ENCODE results near the gene UNC93B1. TPM values are rescaled to one million over a fixed set of nuclear protein-coding genes. Genes with fewer than 3 reads are reported as not detected.
A peak's percentile ranks its signal among the peaks of the same experiment; 100 is the strongest.

Gene UNC93B1
- total and polyA plus RNA-seq, 2 of the 13 experiments (the other 11 are each of a cell fraction or from before 2014, with no cell fraction given) = 8.8 to 18.9 TPM

DNA sequence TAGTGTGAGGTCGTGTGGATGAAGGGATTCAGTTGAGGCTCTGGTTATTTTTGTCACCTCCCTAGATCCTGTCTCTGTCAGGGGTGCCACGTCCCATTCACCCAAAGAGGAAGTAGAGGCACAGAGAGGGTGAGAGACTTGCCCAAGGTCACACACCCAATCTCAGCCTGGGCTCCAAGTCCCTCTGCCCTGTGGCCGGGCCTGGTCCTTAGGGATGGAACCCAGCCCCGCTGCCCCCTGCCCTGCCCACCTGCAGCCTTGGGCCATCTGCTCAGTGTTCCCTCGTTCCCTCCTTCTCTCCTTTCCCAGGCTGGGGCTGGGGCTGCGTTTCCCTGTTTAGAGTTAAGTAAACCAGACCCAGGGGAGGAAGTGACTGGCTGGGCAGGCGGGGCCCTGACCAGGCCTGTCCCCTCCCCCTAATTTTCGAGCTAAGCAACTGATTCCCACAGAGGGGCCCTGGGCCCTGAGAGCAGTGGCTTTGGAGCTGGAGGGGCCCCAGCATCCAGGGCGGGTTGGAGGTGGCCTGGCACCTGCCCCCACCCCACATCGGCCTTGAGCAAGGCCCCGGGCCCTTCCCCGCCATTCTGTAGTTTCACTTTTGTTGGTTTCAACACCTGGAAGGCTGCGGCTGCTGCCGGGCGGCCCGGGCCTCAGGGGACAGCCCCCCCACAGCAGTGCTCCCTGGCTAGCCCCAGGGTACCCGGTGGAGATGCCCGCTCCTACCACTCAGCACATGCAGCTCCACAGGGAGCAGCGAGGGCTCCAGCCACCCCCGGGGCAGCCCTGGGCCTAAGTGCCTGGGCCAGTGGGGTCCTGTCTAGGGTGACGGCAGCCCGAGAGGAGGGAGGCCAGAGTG is 36.4 kb upstream of the UNC93B1 start (continued):
- TF ChIP-seq SMC3 (IDR thresholded peaks at IDR 0.05; ENCODE audit: low read length) = no peak
- TF ChIP-seq ZNF678 (CRISPR knock-in tag; IDR thresholded peaks at IDR 0.05) = no peak
- TF ChIP-seq NFKBIZ (CRISPR knock-in tag; IDR thresholded peaks at IDR 0.05) = no peak
- TF ChIP-seq TGIF2 (CRISPR knock-in tag; IDR thresholded peaks at IDR 0.05) = no peak
- TF ChIP-seq REL (CRISPR knock-in tag; conservative IDR thresholded peaks at IDR 0.05) = no peak
- no peak for TF ChIP-seq ZBTB21 (CRISPR knock-in tag; IDR thresholded peaks at IDR 0.05)
- TF ChIP-seq, protein P1, sequence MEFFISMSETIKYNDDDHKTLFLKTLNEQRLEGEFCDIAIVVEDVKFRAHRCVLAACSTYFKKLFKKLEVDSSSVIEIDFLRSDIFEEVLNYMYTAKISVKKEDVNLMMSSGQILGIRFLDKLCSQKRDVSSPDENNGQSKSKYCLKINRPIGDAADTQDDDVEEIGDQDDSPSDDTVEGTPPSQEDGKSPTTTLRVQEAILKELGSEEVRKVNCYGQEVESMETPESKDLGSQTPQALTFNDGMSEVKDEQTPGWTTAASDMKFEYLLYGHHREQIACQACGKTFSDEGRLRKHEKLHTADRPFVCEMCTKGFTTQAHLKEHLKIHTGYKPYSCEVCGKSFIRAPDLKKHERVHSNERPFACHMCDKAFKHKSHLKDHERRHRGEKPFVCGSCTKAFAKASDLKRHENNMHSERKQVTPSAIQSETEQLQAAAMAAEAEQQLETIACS (CRISPR knock-in tag; IDR thresholded peaks at IDR 0.05) = no peak
- TF ChIP-seq, protein P2, sequence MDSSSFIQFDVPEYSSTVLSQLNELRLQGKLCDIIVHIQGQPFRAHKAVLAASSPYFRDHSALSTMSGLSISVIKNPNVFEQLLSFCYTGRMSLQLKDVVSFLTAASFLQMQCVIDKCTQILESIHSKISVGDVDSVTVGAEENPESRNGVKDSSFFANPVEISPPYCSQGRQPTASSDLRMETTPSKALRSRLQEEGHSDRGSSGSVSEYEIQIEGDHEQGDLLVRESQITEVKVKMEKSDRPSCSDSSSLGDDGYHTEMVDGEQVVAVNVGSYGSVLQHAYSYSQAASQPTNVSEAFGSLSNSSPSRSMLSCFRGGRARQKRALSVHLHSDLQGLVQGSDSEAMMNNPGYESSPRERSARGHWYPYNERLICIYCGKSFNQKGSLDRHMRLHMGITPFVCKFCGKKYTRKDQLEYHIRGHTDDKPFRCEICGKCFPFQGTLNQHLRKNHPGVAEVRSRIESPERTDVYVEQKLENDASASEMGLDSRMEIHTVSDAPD (CRISPR knock-in tag; IDR thresholded peaks at IDR 0.05) = no peak
- peak; percentile 85 for TF ChIP-seq RBAK (CRISPR knock-in tag; IDR thresholded peaks at IDR 0.05)
- TF ChIP-seq ZMYM3 (CRISPR knock-in tag; IDR thresholded peaks at IDR 0.05) = peak; percentile 85
- TF ChIP-seq, protein P3, sequence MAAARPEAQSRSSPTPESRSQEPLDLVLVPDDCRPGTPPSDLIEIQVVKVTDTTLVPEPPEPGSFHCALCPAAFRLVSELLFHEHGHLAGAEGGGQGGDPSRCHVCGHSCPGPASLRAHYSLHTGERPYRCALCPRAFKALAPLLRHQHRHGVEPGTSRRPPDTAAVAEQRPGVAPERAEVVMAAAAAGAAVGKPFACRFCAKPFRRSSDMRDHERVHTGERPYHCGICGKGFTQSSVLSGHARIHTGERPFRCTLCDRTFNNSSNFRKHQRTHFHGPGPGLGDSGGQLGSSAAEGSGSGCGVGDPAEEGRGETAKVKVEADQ (CRISPR knock-in tag; IDR thresholded peaks at IDR 0.05; ENCODE audit: borderline replicate concordance) = no peak
- no peak for TF ChIP-seq ZNF713 (CRISPR knock-in tag; IDR thresholded peaks at IDR 0.05)
- no peak for TF ChIP-seq SRSF4 (IDR thresholded peaks at IDR 0.05; ENCODE audit: low read depth, low read length, poor library complexity, severe bottlenecking)
- peak; percentile 51 for TF ChIP-seq PHF8 (CRISPR knock-in tag; IDR thresholded peaks at IDR 0.05)
- TF ChIP-seq, protein P4, sequence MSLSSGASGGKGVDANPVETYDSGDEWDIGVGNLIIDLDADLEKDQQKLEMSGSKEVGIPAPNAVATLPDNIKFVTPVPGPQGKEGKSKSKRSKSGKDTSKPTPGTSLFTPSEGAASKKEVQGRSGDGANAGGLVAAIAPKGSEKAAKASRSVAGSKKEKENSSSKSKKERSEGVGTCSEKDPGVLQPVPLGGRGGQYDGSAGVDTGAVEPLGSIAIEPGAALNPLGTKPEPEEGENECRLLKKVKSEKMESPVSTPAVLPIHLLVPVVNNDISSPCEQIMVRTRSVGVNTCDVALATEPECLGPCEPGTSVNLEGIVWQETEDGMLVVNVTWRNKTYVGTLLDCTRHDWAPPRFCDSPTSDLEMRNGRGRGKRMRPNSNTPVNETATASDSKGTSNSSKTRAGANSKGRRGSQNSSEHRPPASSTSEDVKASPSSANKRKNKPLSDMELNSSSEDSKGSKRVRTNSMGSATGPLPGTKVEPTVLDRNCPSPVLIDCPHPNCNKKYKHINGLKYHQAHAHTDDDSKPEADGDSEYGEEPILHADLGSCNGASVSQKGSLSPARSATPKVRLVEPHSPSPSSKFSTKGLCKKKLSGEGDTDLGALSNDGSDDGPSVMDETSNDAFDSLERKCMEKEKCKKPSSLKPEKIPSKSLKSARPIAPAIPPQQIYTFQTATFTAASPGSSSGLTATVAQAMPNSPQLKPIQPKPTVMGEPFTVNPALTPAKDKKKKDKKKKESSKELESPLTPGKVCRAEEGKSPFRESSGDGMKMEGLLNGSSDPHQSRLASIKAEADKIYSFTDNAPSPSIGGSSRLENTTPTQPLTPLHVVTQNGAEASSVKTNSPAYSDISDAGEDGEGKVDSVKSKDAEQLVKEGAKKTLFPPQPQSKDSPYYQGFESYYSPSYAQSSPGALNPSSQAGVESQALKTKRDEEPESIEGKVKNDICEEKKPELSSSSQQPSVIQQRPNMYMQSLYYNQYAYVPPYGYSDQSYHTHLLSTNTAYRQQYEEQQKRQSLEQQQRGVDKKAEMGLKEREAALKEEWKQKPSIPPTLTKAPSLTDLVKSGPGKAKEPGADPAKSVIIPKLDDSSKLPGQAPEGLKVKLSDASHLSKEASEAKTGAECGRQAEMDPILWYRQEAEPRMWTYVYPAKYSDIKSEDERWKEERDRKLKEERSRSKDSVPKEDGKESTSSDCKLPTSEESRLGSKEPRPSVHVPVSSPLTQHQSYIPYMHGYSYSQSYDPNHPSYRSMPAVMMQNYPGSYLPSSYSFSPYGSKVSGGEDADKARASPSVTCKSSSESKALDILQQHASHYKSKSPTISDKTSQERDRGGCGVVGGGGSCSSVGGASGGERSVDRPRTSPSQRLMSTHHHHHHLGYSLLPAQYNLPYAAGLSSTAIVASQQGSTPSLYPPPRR (CRISPR knock-in tag; IDR thresholded peaks at IDR 0.05; ENCODE audit: borderline replicate concordance) = no peak
- TF ChIP-seq GZF1 (CRISPR knock-in tag; IDR thresholded peaks at IDR 0.05) = no peak
- TF ChIP-seq PCBP2 (optimal IDR thresholded peaks at IDR 0.05; ENCODE audit: low read depth, low read length, poor library complexity, severe bottlenecking) = no peak
